HepG2 (cell line): ENCODE measurements around the gene RAB1B. TPM values are rescaled to one million over a fixed set of nuclear protein-coding genes. Genes with fewer than 3 reads are reported as not detected.

Experiments
- CHD2 ChIP-seq: IDR thresholded peaks from 2 replicates; pipeline ENCODE4 v1.6.1; 2011; ENCODE audit warnings: low read depth, low read length, improper control_type of control experiment
- DNMT3B ChIP-seq: conservative IDR thresholded peaks from 2 replicates; pipeline ENCODE4 v1.6.1; 2016; ENCODE audit warnings: missing biosample characterization, control low read depth
- GLI4 ChIP-seq: sonication (generic); formaldehyde crosslinking; IDR thresholded peaks from 2 replicates; pipeline ENCODE4 v1.5.1; 2020; ENCODE audit warnings: missing genetic modification reagents, mild to moderate bottlenecking, moderate library complexity, borderline replicate concordance
- HMG20B ChIP-seq: conservative IDR thresholded peaks from 2 replicates; pipeline ENCODE4 v1.6.1; 2016; ENCODE audit warnings: missing genetic modification reagents, missing compliant biosample characterization
- MEIS2 ChIP-seq: sonication (generic); formaldehyde crosslinking; IDR thresholded peaks from 2 replicates; pipeline ENCODE4 v1.9.0; 2021; ENCODE audit warnings: mild to moderate bottlenecking, missing genetic modification reagents
- NFIC ChIP-seq: IDR thresholded peaks from 2 replicates; pipeline ENCODE4 v1.6.1; 2012; ENCODE audit warnings: mild to moderate bottlenecking, low read length, inconsistent platforms
- ONECUT2 ChIP-seq: sonication (generic); formaldehyde crosslinking; IDR thresholded peaks from 2 replicates; pipeline ENCODE4 v1.4.0; 2020; ENCODE audit warnings: missing genetic modification reagents
- RFX1 ChIP-seq: fragments of 450-650 bp; IDR thresholded peaks from 2 replicates; pipeline ENCODE4 v1.6.1; 2017
- SIX1 ChIP-seq: sonication (generic); formaldehyde crosslinking; IDR thresholded peaks from 2 replicates; pipeline ENCODE4 v1.4.0; 2020; ENCODE audit warnings: missing genetic modification reagents, borderline replicate concordance
- TBX2 ChIP-seq: sonication (generic); formaldehyde crosslinking; IDR thresholded peaks from 2 replicates; pipeline ENCODE4 v1.5.0; 2020; ENCODE audit warnings: missing genetic modification reagents, mild to moderate bottlenecking, borderline replicate concordance
- TEAD3 ChIP-seq: optimal IDR thresholded peaks from 2 replicates; pipeline ENCODE3; 2016; ENCODE audit warnings: borderline replicate concordance
- ZFP62 ChIP-seq: sonication (generic); formaldehyde crosslinking; IDR thresholded peaks from 2 replicates; pipeline ENCODE4 v1.4.0; 2020; ENCODE audit warnings: missing genetic modification reagents
- ZFY ChIP-seq: sonication (generic); formaldehyde crosslinking; IDR thresholded peaks from 2 replicates; pipeline ENCODE4 v1.4.0; 2020; ENCODE audit warnings: missing genetic modification reagents
- ZKSCAN1 ChIP-seq: fragments of 150-350 bp; IDR thresholded peaks from 2 replicates; pipeline ENCODE4 v1.6.1; 2014; ENCODE audit warnings: low read length
- ZNF333 ChIP-seq: sonication (generic); formaldehyde crosslinking; IDR thresholded peaks from 2 replicates; pipeline ENCODE4 v1.4.0; 2020; ENCODE audit warnings: mild to moderate bottlenecking, missing genetic modification reagents, borderline replicate concordance
- ZSCAN9 ChIP-seq: IDR thresholded peaks from 2 replicates; pipeline ENCODE4 v1.6.1; 2016; ENCODE audit warnings: borderline replicate concordance
- polyA plus RNA-seq, 8 experiments: library from polyadenylated mRNA; depleted of rRNA in 3 of 8; stranded (reverse) in 7 of 8; unstranded in 1 of 8; fragments of >200 nt; fragmentation: Illumina TruSeq in 4 of 8; extraction: Trizol in 4 of 8; gene quantifications; 2 replicates each; pipeline versions ENCODE4 v1.2.1 to v1.2.3, GENCODE V29; 2011 to 2016; ENCODE audit warnings: low read depth in 4 of 8, missing spikeins in 1 of 8, mixed read lengths in 1 of 8; ENCODE audit not compliant: insufficient read depth in 1 of 8
- total RNA-seq, 5 experiments: library from RNA; depleted of rRNA; stranded (reverse); fragments of >200 nt; fragmentation: Illumina TruSeq; extraction: Trizol; gene quantifications; 2 replicates each; pipeline ENCODE4 v1.2.3, GENCODE V29; 2016; ENCODE audit warnings: low read depth in 1 of 5
- TF ChIP-seq, protein P1 (sequence below): sonication (generic); formaldehyde crosslinking; IDR thresholded peaks from 2 replicates; pipeline ENCODE4 v1.5.0; 2020; ENCODE audit warnings: mild to moderate bottlenecking, missing genetic modification reagents, borderline replicate concordance
- TF ChIP-seq, protein P2 (sequence below): sonication (generic); formaldehyde crosslinking; IDR thresholded peaks from 2 replicates; pipeline ENCODE4 v1.5.0; 2020; ENCODE audit warnings: missing genetic modification reagents
- TF ChIP-seq, protein P3 (sequence below): IDR thresholded peaks from 2 replicates; pipeline ENCODE4 v1.6.1; 2012; ENCODE audit warnings: low read length, improper control_type of control experiment
- TF ChIP-seq, protein P4 (sequence below): sonication (generic); formaldehyde crosslinking; IDR thresholded peaks from 2 replicates; pipeline ENCODE4 v1.5.1; 2020; ENCODE audit warnings: missing genetic modification reagents, mild to moderate bottlenecking, borderline replicate concordance

Gene RAB1B
- total and polyA plus RNA-seq, 2 of the 13 experiments (the other 11 are each of a cell fraction or from before 2014, with no cell fraction given): 77.9 to 87.9 TPM

DNA sequence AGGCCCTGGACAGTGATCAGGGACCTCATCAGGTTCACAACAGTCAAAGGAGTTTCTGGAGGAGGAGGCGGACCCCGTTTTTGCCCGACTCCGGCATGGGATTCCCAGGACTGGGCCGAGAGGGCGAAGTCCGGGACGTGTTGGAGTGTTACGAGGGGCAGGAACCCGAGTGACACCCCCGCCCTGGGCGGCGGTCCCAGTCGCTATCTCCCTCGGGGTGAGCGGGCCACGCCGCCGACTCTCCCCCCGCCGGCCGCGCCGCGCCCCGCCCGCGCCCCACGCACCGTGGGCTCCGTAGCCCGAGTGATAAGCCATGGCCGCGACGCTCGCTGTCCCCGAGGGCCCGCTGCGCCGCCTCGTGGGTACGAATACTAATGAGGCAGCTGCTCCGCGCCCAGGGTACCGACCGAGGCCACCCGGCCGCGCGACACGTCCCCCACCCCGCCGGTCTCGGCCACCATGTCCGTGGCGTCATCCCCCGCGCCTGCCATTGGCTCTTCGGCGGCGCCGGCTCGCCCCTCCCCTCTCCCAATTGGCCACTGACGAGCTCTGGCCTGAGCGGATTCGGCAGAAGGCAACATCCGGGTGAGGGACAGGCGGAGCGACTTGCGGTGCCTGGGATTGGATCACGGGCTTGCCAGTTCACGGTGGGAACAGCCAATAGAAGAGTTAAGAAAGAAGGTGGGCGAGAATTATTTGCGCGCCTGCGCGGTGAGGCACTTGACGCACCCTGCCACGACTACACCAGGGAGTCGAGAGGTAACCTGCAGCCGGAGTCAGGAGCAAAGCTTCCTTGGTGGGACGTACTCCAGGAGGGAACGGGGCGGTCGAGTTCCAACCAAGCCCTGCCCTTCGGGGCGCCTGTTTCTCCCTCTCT lies 20.5 kb downstream of the RAB1B start, which contains the start of gene YIF1A (continued):
- TF ChIP-seq, protein P1, sequence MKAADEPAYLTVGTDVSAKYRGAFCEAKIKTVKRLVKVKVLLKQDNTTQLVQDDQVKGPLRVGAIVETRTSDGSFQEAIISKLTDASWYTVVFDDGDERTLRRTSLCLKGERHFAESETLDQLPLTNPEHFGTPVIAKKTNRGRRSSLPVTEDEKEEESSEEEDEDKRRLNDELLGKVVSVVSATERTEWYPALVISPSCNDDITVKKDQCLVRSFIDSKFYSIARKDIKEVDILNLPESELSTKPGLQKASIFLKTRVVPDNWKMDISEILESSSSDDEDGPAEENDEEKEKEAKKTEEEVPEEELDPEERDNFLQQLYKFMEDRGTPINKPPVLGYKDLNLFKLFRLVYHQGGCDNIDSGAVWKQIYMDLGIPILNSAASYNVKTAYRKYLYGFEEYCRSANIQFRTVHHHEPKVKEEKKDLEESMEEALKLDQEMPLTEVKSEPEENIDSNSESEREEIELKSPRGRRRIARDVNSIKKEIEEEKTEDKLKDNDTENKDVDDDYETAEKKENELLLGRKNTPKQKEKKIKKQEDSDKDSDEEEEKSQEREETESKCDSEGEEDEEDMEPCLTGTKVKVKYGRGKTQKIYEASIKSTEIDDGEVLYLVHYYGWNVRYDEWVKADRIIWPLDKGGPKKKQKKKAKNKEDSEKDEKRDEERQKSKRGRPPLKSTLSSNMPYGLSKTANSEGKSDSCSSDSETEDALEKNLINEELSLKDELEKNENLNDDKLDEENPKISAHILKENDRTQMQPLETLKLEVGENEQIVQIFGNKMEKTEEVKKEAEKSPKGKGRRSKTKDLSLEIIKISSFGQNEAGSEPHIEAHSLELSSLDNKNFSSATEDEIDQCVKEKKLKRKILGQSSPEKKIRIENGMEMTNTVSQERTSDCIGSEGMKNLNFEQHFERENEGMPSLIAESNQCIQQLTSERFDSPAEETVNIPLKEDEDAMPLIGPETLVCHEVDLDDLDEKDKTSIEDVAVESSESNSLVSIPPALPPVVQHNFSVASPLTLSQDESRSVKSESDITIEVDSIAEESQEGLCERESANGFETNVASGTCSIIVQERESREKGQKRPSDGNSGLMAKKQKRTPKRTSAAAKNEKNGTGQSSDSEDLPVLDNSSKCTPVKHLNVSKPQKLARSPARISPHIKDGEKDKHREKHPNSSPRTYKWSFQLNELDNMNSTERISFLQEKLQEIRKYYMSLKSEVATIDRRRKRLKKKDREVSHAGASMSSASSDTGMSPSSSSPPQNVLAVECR: peak; percentile 72; the same call in 1 of the 2 replicates
- TF ChIP-seq, protein P2, sequence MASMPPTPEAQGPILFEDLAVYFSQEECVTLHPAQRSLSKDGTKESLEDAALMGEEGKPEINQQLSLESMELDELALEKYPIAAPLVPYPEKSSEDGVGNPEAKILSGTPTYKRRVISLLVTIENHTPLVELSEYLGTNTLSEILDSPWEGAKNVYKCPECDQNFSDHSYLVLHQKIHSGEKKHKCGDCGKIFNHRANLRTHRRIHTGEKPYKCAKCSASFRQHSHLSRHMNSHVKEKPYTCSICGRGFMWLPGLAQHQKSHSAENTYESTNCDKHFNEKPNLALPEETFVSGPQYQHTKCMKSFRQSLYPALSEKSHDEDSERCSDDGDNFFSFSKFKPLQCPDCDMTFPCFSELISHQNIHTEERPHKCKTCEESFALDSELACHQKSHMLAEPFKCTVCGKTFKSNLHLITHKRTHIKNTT (CRISPR knock-in tag): no peak
- TF ChIP-seq HMG20B (CRISPR knock-in tag): no peak
- no peak for TF ChIP-seq SIX1 (CRISPR knock-in tag)
- no peak for TF ChIP-seq ZSCAN9 (CRISPR knock-in tag)
- TF ChIP-seq TBX2 (CRISPR knock-in tag): peak; percentile 55; the same call in 1 of the 2 replicates
- TF ChIP-seq DNMT3B (CRISPR knock-in tag): no peak
- no peak; the same call in 1 of the 2 replicates for TF ChIP-seq ZNF333 (CRISPR knock-in tag)
- TF ChIP-seq NFIC: no peak
- no peak for TF ChIP-seq RFX1
- TF ChIP-seq ONECUT2: no peak
- TF ChIP-seq GLI4 (CRISPR knock-in tag): no peak
- TF ChIP-seq, protein P3, sequence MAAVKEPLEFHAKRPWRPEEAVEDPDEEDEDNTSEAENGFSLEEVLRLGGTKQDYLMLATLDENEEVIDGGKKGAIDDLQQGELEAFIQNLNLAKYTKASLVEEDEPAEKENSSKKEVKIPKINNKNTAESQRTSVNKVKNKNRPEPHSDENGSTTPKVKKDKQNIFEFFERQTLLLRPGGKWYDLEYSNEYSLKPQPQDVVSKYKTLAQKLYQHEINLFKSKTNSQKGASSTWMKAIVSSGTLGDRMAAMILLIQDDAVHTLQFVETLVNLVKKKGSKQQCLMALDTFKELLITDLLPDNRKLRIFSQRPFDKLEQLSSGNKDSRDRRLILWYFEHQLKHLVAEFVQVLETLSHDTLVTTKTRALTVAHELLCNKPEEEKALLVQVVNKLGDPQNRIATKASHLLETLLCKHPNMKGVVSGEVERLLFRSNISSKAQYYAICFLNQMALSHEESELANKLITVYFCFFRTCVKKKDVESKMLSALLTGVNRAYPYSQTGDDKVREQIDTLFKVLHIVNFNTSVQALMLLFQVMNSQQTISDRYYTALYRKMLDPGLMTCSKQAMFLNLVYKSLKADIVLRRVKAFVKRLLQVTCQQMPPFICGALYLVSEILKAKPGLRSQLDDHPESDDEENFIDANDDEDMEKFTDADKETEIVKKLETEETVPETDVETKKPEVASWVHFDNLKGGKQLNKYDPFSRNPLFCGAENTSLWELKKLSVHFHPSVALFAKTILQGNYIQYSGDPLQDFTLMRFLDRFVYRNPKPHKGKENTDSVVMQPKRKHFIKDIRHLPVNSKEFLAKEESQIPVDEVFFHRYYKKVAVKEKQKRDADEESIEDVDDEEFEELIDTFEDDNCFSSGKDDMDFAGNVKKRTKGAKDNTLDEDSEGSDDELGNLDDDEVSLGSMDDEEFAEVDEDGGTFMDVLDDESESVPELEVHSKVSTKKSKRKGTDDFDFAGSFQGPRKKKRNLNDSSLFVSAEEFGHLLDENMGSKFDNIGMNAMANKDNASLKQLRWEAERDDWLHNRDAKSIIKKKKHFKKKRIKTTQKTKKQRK: peak; percentile 31; the same call in 1 of the 2 replicates
- TF ChIP-seq, protein P4, sequence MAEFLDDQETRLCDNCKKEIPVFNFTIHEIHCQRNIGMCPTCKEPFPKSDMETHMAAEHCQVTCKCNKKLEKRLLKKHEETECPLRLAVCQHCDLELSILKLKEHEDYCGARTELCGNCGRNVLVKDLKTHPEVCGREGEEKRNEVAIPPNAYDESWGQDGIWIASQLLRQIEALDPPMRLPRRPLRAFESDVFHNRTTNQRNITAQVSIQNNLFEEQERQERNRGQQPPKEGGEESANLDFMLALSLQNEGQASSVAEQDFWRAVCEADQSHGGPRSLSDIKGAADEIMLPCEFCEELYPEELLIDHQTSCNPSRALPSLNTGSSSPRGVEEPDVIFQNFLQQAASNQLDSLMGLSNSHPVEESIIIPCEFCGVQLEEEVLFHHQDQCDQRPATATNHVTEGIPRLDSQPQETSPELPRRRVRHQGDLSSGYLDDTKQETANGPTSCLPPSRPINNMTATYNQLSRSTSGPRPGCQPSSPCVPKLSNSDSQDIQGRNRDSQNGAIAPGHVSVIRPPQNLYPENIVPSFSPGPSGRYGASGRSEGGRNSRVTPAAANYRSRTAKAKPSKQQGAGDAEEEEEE: no peak
- TF ChIP-seq MEIS2 (CRISPR knock-in tag): no peak; the same call in 1 of the 2 replicates
- no peak for TF ChIP-seq ZKSCAN1
- no peak for TF ChIP-seq TEAD3 (CRISPR knock-in tag)
- no peak for TF ChIP-seq ZFP62 (CRISPR knock-in tag)
- TF ChIP-seq ZFY (CRISPR knock-in tag): peak; percentile 89
- peak; percentile 52; the same call in 1 of the 2 replicates for TF ChIP-seq CHD2
